Activated T-cell treated with anti-CD3 and anti-CD28 coated beads for 4 hours (primary cell): ENCODE measurements around the gene MBNL3.
"Not testable (repeated sequence)": the region's sequence is repeated elsewhere in the genome, so short reads cannot be mapped to it uniquely, and the experiment has no call there.

Experiments used
- DNase-seq: peaks from one replicate; pipeline ENCODE4 v3.0.0-alpha.2; 2020

The MBNL3 gene

DNA sequence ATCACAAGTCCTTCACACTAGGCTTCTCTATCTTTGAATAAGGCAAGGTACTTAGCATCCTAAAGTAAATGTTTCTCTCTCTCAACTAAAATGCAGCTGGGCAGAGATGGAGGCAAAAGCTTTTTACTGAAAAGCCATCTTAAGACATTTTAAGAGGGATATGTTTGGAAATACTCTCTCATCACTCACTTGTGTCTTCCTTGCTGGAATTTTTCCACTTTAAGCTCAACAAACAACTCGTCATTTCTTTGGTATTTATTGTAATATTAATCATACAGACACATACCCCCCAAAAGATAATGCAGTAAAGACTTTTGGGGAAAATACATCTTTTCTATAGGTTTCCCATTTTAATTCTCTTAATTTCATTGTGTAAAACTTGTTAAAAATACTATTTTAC, 16.4 kb downstream of the MBNL3 start:
- DNase-seq, result no peak

DNA sequence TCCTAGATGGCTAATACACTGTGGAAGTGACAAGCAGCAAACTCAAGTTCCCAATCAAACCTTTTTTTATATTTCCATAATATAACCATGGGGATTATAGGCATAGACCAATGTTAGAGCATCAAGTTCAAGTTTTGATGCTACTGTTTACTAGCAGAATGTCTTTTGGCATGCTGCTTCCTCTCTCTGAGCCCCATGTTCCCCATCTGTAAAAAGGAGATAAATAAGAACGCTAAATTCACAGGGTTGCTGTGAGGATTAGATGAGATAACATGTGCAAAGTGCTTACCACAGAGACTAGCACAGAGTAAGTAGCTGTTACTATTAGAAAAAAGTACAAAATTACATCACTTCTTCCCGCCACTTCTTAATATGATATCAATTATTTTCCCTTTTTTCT, 18.0 kb downstream of the MBNL3 start:
- no peak for DNase-seq

DNA sequence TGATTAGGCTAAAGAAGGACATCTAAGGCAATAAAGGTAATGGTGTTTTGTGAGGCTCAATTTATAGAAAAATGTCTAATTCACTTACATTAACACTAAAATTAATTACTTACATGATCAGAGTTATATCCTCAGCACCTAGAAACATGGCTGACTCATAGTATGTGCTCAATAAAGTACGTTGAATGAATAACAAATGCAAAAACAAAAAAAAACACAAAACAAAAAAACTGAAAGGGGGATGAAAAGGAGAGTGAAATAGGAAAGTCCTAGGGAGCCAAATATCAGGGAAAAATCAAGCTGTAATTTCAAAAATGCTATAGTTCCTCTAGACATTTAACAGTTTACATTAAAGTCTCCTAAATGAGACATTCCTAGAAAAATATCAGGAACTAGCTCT, 18.7 kb downstream of the MBNL3 start:
- no peak for DNase-seq

DNA sequence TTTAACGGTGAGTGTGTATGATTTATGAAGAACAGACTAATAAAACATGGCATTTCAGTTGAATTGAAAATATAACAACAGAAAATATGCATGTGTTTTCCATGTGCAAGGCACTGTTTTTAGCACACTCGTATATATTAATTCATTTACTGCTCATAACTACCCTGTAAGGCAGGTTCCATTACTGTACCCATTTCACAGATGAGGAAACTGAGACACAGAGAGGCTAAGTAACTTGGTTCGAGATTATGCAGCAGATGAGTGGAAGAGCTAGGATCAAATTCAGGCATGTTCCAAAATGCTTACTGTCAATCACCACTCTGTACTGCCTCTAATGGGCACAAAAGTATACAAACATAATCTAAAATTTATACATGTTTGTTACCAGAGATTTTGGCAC, 20.4 kb downstream of the MBNL3 start:
- DNase-seq, result no peak

DNA sequence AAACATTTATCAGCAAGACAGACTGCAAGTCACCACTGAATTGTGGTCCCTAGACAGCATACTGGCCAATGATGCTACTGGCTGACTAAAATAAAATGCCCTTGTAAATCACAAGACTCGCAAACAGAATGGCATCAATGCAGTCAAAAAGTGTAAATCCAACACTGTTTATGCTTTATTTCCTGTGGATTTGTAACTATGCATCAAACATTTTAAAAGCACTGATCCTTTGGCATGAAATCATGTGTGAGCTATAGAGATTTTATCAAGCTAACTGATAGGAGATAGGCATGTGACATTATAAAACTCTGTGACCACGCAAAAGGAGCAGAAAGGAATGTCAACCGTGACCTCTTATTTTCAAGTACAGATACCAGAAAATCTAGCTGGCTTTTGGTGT, 20.8 kb downstream of the MBNL3 start:
- DNase-seq, result no peak

DNA sequence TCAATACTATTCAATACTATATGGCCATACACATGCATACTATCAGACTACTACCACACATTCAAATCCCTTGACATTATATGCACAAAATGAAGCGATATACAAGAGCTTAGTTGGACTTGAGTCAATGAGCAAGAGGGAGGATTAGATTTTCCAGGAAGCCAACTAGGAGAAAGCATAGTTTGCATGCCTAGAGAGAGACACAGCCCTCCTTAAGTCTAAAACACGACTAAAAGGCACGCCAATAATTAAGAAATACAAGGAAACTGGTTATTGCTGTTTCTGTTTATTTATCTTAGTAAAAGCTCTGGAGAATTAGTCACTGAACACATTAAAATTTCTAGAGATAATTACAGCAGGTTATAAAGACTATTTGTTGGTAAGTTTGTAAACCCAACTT, 21.8 kb downstream of the MBNL3 start:
- no peak for DNase-seq

DNA sequence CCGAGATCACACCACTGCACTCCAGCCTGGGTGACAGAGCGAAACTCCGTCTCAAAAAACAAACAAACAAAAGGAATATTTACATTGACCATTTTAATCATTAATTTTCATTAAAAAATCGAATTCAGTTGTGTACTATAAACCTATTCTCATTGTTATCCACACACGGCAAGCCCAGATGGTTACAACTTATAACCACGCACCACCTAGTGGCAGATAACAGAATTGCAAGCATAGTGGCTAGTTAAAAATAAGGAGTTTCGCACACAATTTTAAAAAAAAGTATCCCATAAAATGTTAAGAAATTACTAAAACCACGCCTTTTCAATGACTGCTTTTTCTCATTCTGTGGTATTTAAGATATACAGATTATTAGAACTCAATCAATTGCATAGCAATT, 25.4 kb downstream of the MBNL3 start:
- no peak for DNase-seq

DNA sequence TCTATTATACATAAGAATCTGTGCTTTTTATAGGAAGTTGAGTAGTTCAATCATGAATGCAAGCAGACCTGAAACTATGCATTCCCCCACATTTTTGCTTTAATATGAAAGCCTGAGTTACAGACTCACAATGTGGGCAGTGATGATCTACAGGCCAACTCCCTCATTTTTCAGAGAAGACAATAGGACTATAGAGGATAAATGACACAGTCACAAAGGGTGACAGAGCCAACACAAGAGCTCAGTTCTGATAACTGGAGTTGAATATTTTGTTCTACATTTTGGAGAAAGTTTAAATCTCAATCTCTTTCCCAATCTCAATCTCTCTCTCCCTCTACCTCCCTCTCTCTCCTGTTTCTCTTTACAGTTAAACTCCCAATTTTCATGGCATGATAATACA, 27.0 kb downstream of the MBNL3 start:
- no peak for DNase-seq

DNA sequence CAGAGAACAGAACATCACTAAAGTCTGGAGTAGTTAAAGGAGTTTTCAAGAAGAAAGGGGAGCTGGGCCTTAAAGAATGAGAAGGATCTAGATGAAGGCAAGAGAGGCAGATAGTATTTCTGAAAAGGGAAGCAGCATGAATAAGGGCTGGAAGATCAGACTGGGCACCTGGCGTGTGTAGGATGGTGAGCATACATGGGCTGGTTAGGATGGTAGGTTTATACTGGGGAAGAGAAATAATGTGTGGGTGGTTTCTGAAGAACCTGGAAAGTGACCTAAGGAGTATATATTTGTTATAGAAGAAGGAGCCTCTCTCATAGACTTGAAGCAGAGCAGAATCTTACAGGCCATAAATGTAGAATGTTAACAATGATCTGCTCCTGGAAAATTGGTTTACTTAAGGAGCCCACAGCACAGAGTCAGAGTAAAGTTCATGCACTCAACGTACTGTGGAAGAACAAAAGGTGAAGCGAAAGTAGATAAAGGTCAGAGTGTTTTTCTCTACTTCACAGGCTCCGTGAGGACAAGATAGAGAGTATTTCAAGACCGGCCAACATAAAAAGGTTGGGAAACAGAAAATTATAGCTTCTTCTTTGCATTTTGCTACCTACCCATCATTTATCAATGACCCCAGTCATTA, 35.8 kb downstream of the MBNL3 start:
- DNase-seq, result no peak

DNA sequence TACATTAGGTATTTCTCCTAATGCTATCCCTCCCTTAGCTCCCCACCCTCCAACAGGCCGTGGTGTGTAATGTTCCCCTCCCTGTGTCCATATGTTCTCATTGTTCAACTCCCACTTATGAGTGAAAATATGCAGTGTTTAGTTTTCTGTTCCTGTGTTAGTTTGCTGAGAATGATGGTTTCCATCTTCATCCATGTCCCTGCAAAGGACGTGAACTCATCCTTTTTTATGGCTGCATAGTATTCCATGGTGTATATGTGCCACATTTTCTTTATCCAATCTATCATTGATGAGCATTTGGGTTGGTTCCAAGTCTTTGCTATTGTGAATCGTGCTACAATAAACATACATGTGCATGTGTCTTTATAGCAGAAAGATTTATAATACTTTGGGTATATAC, 42.9 kb downstream of the MBNL3 start:
- DNase-seq, result not testable (repeated sequence)

DNA sequence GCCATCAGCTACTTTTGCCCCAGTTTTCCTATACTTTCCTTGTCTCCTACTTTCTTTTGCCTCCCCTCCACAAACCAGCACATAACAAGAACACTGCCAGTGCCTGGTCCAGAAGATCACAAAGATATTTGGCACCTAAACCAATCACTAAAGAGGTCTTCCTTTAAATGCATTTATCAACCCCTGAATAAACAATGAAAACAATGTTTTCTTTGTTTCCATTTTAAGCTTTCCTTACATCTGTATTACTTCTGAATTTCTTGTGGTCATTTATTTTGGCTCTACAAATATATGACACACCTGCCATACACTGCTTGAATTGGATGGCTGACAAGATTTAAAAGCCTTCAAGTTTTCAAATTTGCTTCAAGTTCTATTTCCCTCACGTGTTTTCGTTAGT, 43.9 kb downstream of the MBNL3 start:
- DNase-seq, result no peak

DNA sequence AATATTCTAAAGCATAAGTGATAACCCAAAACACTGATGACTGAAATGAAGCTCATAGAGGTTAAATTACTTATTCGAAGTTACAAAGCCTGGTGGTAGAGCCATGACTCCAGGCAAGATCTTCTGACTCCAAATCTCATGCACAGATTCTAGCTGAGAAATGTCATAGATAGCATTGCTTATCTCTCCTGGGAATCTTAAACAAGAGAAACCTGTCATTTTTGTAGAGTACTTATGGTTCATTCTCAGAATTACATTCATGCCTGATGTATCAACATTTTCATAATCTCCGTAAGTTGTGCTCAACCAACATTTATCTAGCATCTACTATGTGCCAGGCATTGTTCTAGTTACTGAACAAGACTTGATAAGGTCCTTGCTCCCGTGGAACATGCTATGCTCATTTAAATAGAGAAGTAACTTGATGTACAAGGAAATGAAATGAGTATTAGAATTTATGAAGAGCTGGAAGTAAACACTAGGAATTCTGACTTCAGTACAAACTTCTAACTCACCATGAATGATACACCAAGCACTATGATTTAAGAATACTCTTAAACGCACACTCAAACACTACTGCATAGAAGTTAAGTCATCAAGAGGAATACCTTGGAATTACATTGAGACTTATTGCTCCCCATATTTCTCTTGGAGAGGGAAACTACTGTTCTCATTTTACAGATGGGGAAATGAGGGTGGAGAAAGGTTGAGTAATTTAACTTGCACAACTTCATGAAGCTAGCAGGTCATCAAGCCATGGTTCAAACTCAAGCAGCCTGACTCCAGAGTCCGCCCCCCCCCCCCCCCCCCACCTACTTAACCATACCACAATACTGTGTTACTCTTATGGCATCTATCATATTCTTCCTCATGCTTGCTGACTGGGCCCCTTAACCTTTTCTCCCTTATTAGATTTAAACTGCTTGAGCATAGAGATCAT, 45.4 kb downstream of the MBNL3 start:
- no peak for DNase-seq

DNA sequence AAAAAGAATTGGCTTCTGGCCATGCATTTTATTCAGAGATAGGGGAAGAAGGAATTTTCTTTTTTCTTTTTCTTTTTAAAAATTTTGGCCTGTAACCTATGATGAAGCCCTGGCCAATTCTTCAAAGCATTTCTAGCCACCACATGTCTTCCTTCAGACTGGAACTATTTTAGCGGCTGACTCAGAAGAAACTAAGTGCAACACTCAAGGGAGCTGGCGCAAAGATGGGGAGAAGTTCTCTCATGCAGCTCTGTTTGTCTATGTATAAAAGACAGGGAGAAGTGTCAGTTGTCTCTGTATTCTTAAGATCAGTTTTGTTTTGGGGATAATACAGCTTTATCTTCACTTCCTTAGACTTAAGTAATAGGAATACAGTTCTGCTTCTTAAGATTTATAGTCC, 46.1 kb downstream of the MBNL3 start:
- DNase-seq, result no peak

DNA sequence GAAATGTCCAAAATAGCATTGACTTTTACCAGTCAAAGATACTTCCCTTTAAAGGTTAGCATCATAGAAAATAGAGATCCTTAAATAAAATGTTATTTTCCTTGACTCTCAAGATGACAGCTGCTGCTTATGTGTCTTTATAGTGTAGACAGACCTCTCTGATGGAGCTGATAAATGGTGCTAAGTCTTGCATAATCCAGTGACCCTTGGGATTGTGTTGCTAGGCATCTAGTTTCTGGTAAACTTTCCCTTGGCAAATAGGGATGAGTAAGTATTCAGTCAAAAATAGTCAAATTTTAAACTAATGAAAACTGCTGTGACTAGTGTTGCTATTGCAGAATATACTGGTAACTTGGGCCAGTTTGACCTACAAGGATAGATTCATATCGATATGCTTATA, 53.6 kb downstream of the MBNL3 start:
- no peak for DNase-seq

DNA sequence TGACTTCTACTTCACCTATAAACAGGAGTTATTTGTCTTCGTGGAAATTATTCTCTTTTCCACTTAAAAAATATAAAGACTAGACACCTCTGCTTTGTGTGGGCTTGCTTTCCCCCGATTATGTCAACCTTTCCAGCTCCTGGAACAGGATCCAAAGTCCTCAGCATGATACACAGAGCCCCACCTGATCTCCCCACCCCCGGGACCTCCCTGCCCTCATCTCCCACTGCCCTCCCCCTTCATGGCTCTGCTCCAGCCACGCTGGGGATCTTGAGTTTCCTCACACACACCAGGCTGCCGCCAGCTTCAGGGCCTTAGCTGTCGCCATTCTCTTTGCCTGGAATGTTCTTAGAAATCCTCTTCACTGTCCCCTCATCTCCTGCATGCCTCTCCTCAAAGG, 55.3 kb downstream of the MBNL3 start:
- DNase-seq, result no peak

DNA sequence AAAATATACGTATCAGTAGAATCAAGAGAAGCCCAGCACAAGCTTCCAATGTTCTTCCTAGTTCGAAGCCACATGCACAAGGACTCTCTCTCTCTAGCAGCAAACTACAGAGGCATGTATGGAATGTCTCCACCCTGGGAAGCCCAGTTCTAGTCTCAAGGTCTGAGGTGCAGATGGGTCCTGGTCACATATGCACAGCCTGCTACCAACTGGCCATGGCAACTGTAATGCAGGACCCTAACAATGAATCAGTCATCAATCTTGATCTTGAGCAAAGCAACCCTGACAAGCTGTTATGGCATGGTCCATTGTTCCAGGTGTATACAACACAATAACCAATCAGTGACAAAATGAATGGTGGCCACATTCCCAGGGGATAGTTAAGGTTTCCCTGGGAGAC, 55.8 kb downstream of the MBNL3 start:
- DNase-seq, result no peak

DNA sequence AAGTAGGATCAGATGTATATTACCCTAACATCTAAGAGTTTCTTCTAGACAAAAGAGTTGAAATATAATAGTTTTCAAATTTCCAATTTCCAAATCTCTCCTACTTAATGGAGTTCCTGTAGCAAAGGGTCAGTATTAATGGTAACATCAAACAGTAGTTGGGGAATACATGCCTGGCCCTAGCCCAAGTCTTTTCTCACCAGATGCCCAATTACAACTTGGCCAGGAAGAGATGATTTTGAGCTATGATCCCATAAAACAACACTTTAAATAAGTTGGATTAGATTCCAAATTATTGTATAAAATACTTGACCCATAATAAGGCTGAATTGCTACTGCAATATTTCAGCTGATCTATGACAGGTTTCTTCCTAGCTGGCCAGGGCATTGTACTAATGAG, 59.9 kb downstream of the MBNL3 start:
- no peak for DNase-seq

DNA sequence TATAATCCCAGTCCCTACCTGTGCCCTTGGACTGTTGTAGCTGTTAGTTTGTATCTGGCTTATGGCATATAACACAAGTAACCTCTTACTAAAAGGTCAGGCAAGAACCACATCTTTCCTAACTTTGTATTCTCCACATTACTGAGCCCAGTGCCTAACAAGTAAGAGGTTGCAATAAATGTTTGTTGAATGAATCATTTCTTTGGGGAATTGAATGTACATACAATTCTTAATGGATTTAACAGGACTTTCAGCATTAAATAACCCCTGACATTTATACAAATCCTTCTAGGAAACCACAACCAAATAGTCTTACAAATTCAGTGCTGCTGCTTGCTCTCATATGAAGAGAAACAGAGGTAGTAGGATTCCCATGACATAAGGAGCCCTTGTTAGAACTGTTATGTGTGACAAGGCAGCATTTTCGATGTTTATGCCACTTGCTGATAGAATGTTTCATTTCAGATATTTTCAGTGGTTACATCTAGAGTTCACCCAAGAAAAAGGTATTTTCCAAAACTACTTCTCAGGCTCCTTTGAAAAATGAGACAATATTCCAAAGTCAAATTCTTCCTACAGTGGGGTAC, 62.0 kb downstream of the MBNL3 start:
- DNase-seq, result no peak

DNA sequence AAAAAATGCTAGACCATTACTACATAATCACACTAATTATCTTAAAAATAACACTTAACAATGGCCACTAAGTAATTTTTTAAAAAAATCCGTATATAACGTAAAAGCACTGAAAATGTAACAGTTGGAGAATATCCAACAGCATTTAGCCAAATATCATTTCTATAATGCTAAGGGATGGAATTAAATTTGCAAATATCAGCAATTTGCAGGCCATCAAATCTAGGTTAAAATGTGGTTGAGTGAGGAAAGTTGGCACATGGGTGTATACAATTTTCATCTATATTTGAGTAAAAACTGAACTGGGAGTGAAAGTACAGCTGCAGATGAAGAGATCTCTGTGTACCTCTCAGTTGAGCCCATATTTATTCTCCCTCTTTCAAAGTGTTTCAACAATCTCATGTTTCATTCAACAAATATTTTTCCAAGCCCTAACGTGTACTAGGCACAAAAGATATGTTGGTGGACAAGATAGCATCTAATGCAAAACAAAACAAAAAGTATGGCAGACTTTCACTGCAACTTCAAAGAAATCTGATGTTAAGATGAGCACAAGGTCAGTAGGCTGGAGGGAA, 63.0 kb downstream of the MBNL3 start:
- DNase-seq, result no peak

DNA sequence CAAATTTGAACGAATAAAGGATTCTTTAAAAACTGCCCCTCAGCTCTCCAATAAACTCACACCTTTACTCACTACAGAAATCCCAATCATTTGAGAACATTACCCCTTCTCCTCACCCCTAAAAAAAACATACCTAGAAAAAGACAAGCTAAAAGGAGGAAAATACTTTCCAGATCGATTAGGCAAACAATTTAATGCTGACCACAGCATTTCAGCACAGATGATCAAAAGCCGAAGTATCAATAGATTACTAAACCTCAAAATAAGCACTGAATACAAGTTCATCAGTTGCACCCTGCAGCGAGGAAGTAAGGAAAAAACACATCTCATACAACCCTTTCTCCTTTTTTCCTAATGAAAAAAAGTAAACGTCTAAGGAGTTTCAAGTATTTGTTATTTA, 65.5 kb downstream of the MBNL3 start:
- no peak for DNase-seq

DNA sequence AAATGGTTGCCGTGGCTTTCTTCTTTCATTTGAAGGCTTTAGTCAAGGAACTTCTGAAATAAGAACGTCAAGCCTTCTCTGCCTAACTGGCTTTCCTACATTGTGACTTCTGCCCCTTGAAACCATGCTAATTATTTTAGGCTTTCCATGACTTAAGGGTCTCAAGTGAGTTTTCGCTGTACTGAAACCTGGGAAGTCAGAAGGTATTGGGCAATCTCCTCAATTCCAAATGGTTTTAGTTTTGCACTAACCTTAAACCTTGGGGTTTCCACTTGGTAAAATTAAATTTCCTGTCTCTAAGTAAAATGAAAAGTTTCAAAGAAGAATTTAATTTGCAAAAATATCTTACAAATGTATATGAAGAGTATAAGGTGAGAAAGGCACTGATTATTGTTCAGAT, 73.8 kb downstream of the MBNL3 start:
- no peak for DNase-seq

DNA sequence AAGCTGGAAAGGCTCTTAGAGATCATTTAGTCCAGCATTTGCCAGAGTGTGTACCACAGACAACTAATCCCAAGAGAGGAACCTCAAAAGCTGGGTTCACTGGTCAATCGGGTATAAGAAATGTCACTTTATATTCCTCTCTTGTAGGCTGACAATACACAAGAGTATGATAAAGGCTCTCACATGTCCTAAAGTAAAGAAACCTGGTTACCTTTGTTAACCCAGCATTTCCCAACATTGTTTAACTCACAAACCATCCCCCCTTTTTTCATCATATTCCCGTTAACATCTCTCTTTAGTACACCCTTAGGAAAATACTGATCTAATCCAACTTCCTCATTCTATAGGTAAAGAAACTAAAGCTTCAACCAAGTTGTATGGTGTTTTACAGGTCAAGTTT, 74.4 kb downstream of the MBNL3 start:
- DNase-seq, result no peak

DNA sequence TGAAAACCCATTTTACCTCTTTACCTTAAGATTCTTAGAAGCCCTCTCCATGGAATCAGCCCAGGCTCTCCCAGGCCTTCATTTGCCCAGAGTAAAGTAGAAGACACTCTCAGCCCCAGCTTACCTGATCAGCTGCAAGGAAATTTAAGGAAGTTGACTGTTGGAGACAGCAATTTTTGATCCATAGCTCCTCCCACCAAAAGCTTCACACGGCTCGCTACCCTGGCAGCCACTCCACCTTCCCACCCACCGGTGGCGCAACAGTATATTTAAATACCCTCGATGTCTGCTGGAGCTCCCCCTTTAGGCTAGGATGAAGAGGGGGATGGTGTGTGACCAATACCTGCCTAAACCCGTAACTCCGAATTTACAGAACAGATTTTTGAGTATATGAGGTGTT, 75.4 kb downstream of the MBNL3 start:
- DNase-seq, result no peak

DNA sequence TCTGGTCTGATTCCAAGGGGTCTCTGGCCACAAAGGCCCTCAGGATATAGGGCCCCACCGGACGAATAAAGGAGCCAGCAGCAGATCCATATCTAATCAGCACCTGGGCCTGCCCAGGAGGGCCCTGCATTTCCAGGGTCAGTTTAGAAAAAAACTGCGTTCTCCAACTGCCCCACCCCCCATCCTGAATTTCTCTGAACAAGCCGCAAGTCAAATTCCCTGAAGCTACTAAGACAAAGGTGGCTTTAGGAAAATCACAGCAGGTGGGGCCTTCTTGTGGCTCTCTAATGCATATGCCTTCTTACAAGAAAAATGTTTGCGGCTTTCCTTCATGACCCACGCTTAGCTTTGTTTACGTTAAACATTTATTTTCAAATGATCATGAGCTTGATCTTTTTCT, 76.6 kb downstream of the MBNL3 start:
- DNase-seq, result no peak
